Coronary artery (tissue), 2 donors: Measurements from ENCODE around the gene FOXN3.
"Not testable (repeated sequence)": the region's sequence is repeated elsewhere in the genome, so short reads cannot be mapped to it uniquely, and the experiment has no call there.

Source experiments
- DNase-seq: peaks from one replicate; pipeline ENCODE4 v3.0.0-alpha.2; 2017; ENCODE audit warnings: low spot score
- H3K27ac ChIP-seq, 2 donors: fragments of 200-600 bp; sonication (generic); one replicate each; pipeline ENCODE4 v1.5.1; 2016 to 2019
- H3K4me3 ChIP-seq: fragments of 200-600 bp; sonication (generic); 2 replicates; pipeline ENCODE4 v1.5.1; 2016; ENCODE audit warnings: mild to moderate bottlenecking, moderate library complexity
- CTCF ChIP-seq: fragments of 200-600 bp; sonication (generic); IDR thresholded peaks from one replicate; pipeline ENCODE4 v1.5.1; 2019; ENCODE audit warnings: antibody characterized with exemption

Gene FOXN3

GRCh38 chr14:89294872-89295271 lies 122.2 kb downstream of the FOXN3 start:
- H3K4me3 ChIP-seq = no peak overlapping the region
- TF ChIP-seq CTCF = no peak
- DNase-seq = no peak
- no peak overlapping the region for H3K27ac ChIP-seq

GRCh38 chr14:89294469-89294868 lies 122.6 kb downstream of the FOXN3 start:
- not testable (repeated sequence) for DNase-seq, H3K4me3 ChIP-seq, H3K27ac ChIP-seq

- H3K4me3 ChIP-seq = no peak overlapping the region
- TF ChIP-seq CTCF = no peak
- DNase-seq = no peak
- H3K27ac ChIP-seq = no peak overlapping the region
Observed at GRCh38 chr14:89294060-89294459, 123.0 kb downstream of the FOXN3 start.

- Histone ChIP-seq H3K4me3 (no peak overlapping the region), H3K27ac (no peak overlapping the region)
- TF ChIP-seq CTCF = no peak
- DNase-seq = no peak
Observed at GRCh38 chr14:89293314-89293916, 123.6 kb downstream of the FOXN3 start.

GRCh38 chr14:89292579-89293313 lies 124.3 kb downstream of the FOXN3 start:
- no peak overlapping the region for H3K27ac ChIP-seq
- TF ChIP-seq CTCF = no peak

GRCh38 chr14:89291351-89291940 lies 125.6 kb downstream of the FOXN3 start:
- DNase-seq = no peak
- H3K4me3 ChIP-seq = no peak overlapping the region
- no peak overlapping the region for H3K27ac ChIP-seq
- TF ChIP-seq CTCF = no peak

More at GRCh38 chr14:89292579-89293313, 124.3 kb downstream of the FOXN3 start:
- DNase-seq = no peak
- H3K4me3 ChIP-seq = no peak overlapping the region

GRCh38 chr14:89290813-89291212 lies 126.2 kb downstream of the FOXN3 start:
- no peak for TF ChIP-seq CTCF
- DNase-seq = no peak
- Histone ChIP-seq H3K27ac (no peak overlapping the region), H3K4me3 (no peak overlapping the region)
